SK-N-SH (cell line): ENCODE measurements around the gene ASCC1. TPM values are rescaled to one million over a fixed set of nuclear protein-coding genes. Genes with fewer than 3 reads are reported as not detected.

ENCODE experiments used
- CTCF ChIA-PET: fragments of 300-600, 350-600 bp; formaldehyde crosslinking; extraction: SDS; loops from one replicate; lab custom pipeline; 2021; lab: Yijun Ruan, JAX
- POLR2A ChIA-PET: fragments of 350-600 bp; sonication (Branson Sonifier 250); formaldehyde crosslinking; extraction: SDS; loops from one replicate; lab custom pipeline; 2020; ENCODE audit warnings: antibody characterized with exemption, inconsistent platforms; lab: Yijun Ruan, JAX
- DNase-seq: peaks from one replicate; pipeline ENCODE4 v3.0.0; 2012
- H2AFZ ChIP-seq: fragments of 200-600 bp; sonication (generic); 2 replicates; pipeline ENCODE4 v1.8.1; 2016; ENCODE audit warnings: antibody characterized with exemption, mild to moderate bottlenecking, low read depth
- H3F3A ChIP-seq: fragments of 200-600 bp; sonication (generic); replicated peaks from 2 replicates; pipeline ENCODE3; 2016; ENCODE audit warnings: antibody characterized with exemption, mild to moderate bottlenecking; ENCODE audit not compliant: insufficient read depth
- H3K27ac ChIP-seq, 2 experiments: fragments of 200-500 bp in 1 of 2; fragments of 200-600 bp in 1 of 2; sonication (Bioruptor generic) in 1 of 2; sonication (generic), shearing (Covaris generic) in 1 of 2; 2 replicates each; pipeline versions ENCODE4 v1.5.1 to v1.6.1; 2014 to 2016; ENCODE audit warnings: low read depth in 2 of 2, inconsistent platforms in 1 of 2, low read length in 1 of 2, mild to moderate bottlenecking in 1 of 2, mixed read lengths in 1 of 2
- H3K27me3 ChIP-seq: fragments of 200-600 bp; sonication (generic), shearing (Covaris generic); 2 replicates; pipeline ENCODE4 v1.6.1; 2016; ENCODE audit warnings: mixed run types; ENCODE audit not compliant: insufficient read depth
- H3K36me3 ChIP-seq, 2 experiments: fragments of 200-500 bp in 1 of 2; fragments of 200-600 bp in 1 of 2; sonication (Bioruptor generic) in 1 of 2; sonication (generic) in 1 of 2; replicated peaks in 1 of 2; 2 replicates each; pipeline versions ENCODE3 to v1.5.1; 2014 to 2016; ENCODE audit warnings: low read length in 1 of 2, mild to moderate bottlenecking in 1 of 2; ENCODE audit not compliant: insufficient read depth in 2 of 2, control insufficient read depth in 1 of 2
- H3K4me1 ChIP-seq, 2 experiments: fragments of 200-500 bp in 1 of 2; fragments of 200-600 bp in 1 of 2; sonication (Bioruptor generic) in 1 of 2; sonication (generic), shearing (Covaris generic) in 1 of 2; 2 replicates each; pipeline versions ENCODE4 v1.5.1 to v1.6.1; 2014 to 2016; ENCODE audit warnings: low read depth in 1 of 2, low read length in 1 of 2, mixed run types in 1 of 2; ENCODE audit not compliant: insufficient read depth in 2 of 2, control insufficient read depth in 1 of 2
- H3K4me2 ChIP-seq: fragments of 200-600 bp; sonication (generic), shearing (Covaris generic); 2 replicates; pipeline ENCODE4 v1.6.1; 2017; ENCODE audit warnings: mixed run types
- H3K4me3 ChIP-seq, 2 experiments: fragments of 200-500 bp in 1 of 2; fragments of 200-600 bp in 1 of 2; sonication (Bioruptor generic) in 1 of 2; sonication (generic), shearing (Covaris generic) in 1 of 2; 2 replicates each; pipeline versions ENCODE4 v1.5.1 to v1.8.1; 2014 to 2016; ENCODE audit warnings: low read depth in 2 of 2, inconsistent platforms in 1 of 2, low read length in 1 of 2, mild to moderate bottlenecking in 1 of 2, mixed read lengths in 1 of 2, moderate library complexity in 1 of 2
- H3K79me2 ChIP-seq: fragments of 200-600 bp; sonication (generic); 2 replicates; pipeline ENCODE4 v1.8.1; 2017; ENCODE audit warnings: mild to moderate bottlenecking; ENCODE audit not compliant: insufficient read depth
- H3K9ac ChIP-seq: fragments of 200-600 bp; sonication (generic); 2 replicates; pipeline ENCODE4 v1.6.1; 2017; ENCODE audit warnings: mixed run types
- H3K9me2 ChIP-seq: fragments of 200-600 bp; sonication (generic); 2 replicates; pipeline ENCODE4 v1.6.1; 2017; ENCODE audit warnings: mixed run types
- H3K9me3 ChIP-seq: fragments of 200-600 bp; sonication (generic); 2 replicates; pipeline ENCODE4 v1.6.1; 2017; ENCODE audit warnings: mixed run types, mild to moderate bottlenecking, moderate library complexity
- H4K20me1 ChIP-seq: fragments of 200-600 bp; sonication (generic); 2 replicates; pipeline ENCODE4 v1.6.1; 2017; ENCODE audit warnings: mild to moderate bottlenecking, mixed run types; ENCODE audit not compliant: insufficient read depth
- CHD2 ChIP-seq: fragments of 150-350 bp; IDR thresholded peaks from 2 replicates; pipeline ENCODE4 v1.6.1; 2018; ENCODE audit warnings: low read length; ENCODE audit not compliant: partially characterized antibody
- EZH2phosphoT487 ChIP-seq: fragments of 200-600 bp; sonication (generic); IDR thresholded peaks from 2 replicates; pipeline ENCODE4 v1.6.1; 2017; ENCODE audit warnings: low read depth, mixed run types, mild to moderate bottlenecking, antibody characterized with exemption, moderate library complexity, borderline replicate concordance
- FOSL2 ChIP-seq: IDR thresholded peaks from 2 replicates; pipeline ENCODE4 v1.4.0; 2012; ENCODE audit warnings: low read depth, mild to moderate bottlenecking, moderate library complexity, borderline replicate concordance
- FOXJ3 ChIP-seq: sonication (generic); formaldehyde crosslinking; IDR thresholded peaks from 2 replicates; pipeline ENCODE4 v1.5.1; 2020; ENCODE audit warnings: mild to moderate bottlenecking, missing genetic modification reagents
- GABPA ChIP-seq: IDR thresholded peaks from 2 replicates; pipeline ENCODE4 v1.4.0; 2012; ENCODE audit warnings: low read depth, mild to moderate bottlenecking
- GATA2 ChIP-seq: sonication (generic); formaldehyde crosslinking; IDR thresholded peaks from 2 replicates; pipeline ENCODE4 v1.5.0; 2020; ENCODE audit warnings: mild to moderate bottlenecking, missing genetic modification reagents
- IRF3 ChIP-seq: fragments of 150-350 bp; IDR thresholded peaks from 2 replicates; pipeline ENCODE4 v1.6.1; 2016; ENCODE audit warnings: mild to moderate bottlenecking, low read depth, low read length
- MAX ChIP-seq: IDR thresholded peaks from 2 replicates; pipeline ENCODE4 v1.4.0; 2012; ENCODE audit warnings: low read depth
- MEF2A ChIP-seq: IDR thresholded peaks from 2 replicates; pipeline ENCODE4 v1.4.0; 2012; ENCODE audit warnings: low read depth, borderline replicate concordance
- MXI1 ChIP-seq: IDR thresholded peaks from 2 replicates; pipeline ENCODE4 v1.6.1; 2012; ENCODE audit warnings: mild to moderate bottlenecking, low read depth, low read length, improper control_type of control experiment
- NFIC ChIP-seq: IDR thresholded peaks from 2 replicates; pipeline ENCODE4 v1.4.0; 2012; ENCODE audit warnings: borderline replicate concordance
- PBX3 ChIP-seq: IDR thresholded peaks from 2 replicates; pipeline ENCODE4; 2012
- REST ChIP-seq: IDR thresholded peaks from 2 replicates; pipeline ENCODE4 v1.6.1; 2012; ENCODE audit warnings: mild to moderate bottlenecking, low read depth, low read length, moderate library complexity
- TAF1 ChIP-seq: IDR thresholded peaks from 2 replicates; pipeline ENCODE4 v1.6.1; 2012; ENCODE audit warnings: low read depth, mild to moderate bottlenecking, low read length, moderate library complexity, borderline replicate concordance
- TCF12 ChIP-seq: IDR thresholded peaks from 2 replicates; pipeline ENCODE4 v1.4.0; 2012
- TEAD4 ChIP-seq: IDR thresholded peaks from 2 replicates; pipeline ENCODE4 v1.4.0; 2012; ENCODE audit warnings: mild to moderate bottlenecking, borderline replicate concordance; ENCODE audit not compliant: insufficient read depth
- USF1 ChIP-seq: IDR thresholded peaks from 2 replicates; pipeline ENCODE4 v1.4.0; 2012; ENCODE audit warnings: low read depth, borderline replicate concordance
- ZBTB33 ChIP-seq: IDR thresholded peaks from 2 replicates; pipeline ENCODE4 v1.4.0; 2012; ENCODE audit warnings: low read depth, borderline replicate concordance
- WGBS: methylation state at CpG from one replicate; pipeline ENCODE4 v1.1.6; 2017; ENCODE audit warnings: low lambda C conversion rate; 5-methylcytosine and 5-hydroxymethylcytosine counted together
- polyA plus RNA-seq, 3 experiments: library from polyadenylated mRNA; depleted of rRNA; stranded (reverse); fragments of >200 nt; gene quantifications; 2 replicates each; pipeline ENCODE4 v1.2.3, GENCODE V29; 2012

The ASCC1 gene
- polyA plus RNA-seq, 1 of the 3 experiments (the other 2 are of a cell fraction), result 15.0 TPM

GRCh38 chr10:72106154-72106849 lies 109.8 kb downstream of the ASCC1 start:
- no peak for TF ChIP-seq CHD2
- no peak for TF ChIP-seq TEAD4
- TF ChIP-seq TCF12, result no peak
- TF ChIP-seq REST, result no peak
- no peak for TF ChIP-seq GATA2 (CRISPR knock-in tag)
- TF ChIP-seq MEF2A, result no peak
- TF ChIP-seq USF1, result no peak
- TF ChIP-seq, all 33 proteins: peak for 0
- Histone ChIP-seq H3K27ac (no peak overlapping the region), H3K9me3 (no peaks in the 10 kb centered on the region), H3K9me2 (no peaks in the 10 kb centered on the region), H3K4me1 (peaks cover 5 to 17% of the 10 kb centered on the region in 2 experiments; a peak in 3 of 4 replicates), H3K9ac (no peak overlapping the region), H3K4me3 (no peak overlapping the region), H3F3A (no peaks in the 10 kb centered on the region), H2AFZ (no peak overlapping the region), H3K79me2 (no peaks in the 10 kb centered on the region), H3K27me3 (no peaks in the 10 kb centered on the region), H3K4me2 (no peak overlapping the region), H4K20me1 (no peaks in the 10 kb centered on the region), H3K36me3 (peaks cover 0 to 12% of the 10 kb centered on the region in 2 experiments)
- ChIA-PET CTCF (interaction anchor here (1.2 kb wide), 1 partner anchor 51 kb away, joined by 5 read pairs; no protein-coding TSS in a partner anchor), POLR2A (no interaction called here)
- no peak for DNase-seq
- 85% methylated on average over 2 of the region's 2 CpGs for WGBS

- 95% methylated on average over 5 of the region's 5 CpGs for WGBS
- Histone ChIP-seq H3K4me3 (no peak overlapping the region), H3K4me2 (no peak overlapping the region), H3K9me2 (no peaks in the 10 kb centered on the region), H3K79me2 (no peaks in the 10 kb centered on the region), H3K36me3 (peaks cover 0 to 15% of the 10 kb centered on the region in 2 experiments), H2AFZ (no peak overlapping the region), H3K9ac (no peak overlapping the region), H3K27ac (no peak overlapping the region), H3K9me3 (no peaks in the 10 kb centered on the region), H4K20me1 (no peaks in the 10 kb centered on the region), H3F3A (no peaks in the 10 kb centered on the region), H3K27me3 (no peaks in the 10 kb centered on the region), H3K4me1 (peaks cover 5 to 17% of the 10 kb centered on the region in 2 experiments; a peak in 3 of 4 replicates)
- ChIA-PET POLR2A (no interaction called here), CTCF (interaction anchor here (1.2 kb wide), 1 partner anchor 146 kb away, joined by 3 read pairs; no protein-coding TSS in a partner anchor)
- DNase-seq, result no peak
- TF ChIP-seq GABPA, result no peak
- TF ChIP-seq NFIC, result no peak
- no peak for TF ChIP-seq PBX3
- TF ChIP-seq FOSL2, result no peak
- no peak for TF ChIP-seq IRF3
- TF ChIP-seq MAX, result no peak
- no peak for TF ChIP-seq MEF2A
- no peak for TF ChIP-seq TAF1
- no peak for TF ChIP-seq FOXJ3 (CRISPR knock-in tag)
- TF ChIP-seq ZBTB33, result no peak
- no peak for TF ChIP-seq MXI1
- TF ChIP-seq EZH2phosphoT487, result no peak
Observed at GRCh38 chr10:72105710-72106109, 110.4 kb downstream of the ASCC1 start.
